HG03469 (cell line): ENCODE results near the gene HGFAC.

ENCODE experiments used
- ATAC-seq: cut with Tn5 transposase; IDR thresholded peaks from one replicate; pipeline ENCODE4 v1.9.1; 2021; ENCODE audit warnings: mild to moderate bottlenecking, moderate library complexity, moderate number of reproducible peaks; ENCODE audit not compliant: unreplicated experiment

Gene HGFAC

DNA sequence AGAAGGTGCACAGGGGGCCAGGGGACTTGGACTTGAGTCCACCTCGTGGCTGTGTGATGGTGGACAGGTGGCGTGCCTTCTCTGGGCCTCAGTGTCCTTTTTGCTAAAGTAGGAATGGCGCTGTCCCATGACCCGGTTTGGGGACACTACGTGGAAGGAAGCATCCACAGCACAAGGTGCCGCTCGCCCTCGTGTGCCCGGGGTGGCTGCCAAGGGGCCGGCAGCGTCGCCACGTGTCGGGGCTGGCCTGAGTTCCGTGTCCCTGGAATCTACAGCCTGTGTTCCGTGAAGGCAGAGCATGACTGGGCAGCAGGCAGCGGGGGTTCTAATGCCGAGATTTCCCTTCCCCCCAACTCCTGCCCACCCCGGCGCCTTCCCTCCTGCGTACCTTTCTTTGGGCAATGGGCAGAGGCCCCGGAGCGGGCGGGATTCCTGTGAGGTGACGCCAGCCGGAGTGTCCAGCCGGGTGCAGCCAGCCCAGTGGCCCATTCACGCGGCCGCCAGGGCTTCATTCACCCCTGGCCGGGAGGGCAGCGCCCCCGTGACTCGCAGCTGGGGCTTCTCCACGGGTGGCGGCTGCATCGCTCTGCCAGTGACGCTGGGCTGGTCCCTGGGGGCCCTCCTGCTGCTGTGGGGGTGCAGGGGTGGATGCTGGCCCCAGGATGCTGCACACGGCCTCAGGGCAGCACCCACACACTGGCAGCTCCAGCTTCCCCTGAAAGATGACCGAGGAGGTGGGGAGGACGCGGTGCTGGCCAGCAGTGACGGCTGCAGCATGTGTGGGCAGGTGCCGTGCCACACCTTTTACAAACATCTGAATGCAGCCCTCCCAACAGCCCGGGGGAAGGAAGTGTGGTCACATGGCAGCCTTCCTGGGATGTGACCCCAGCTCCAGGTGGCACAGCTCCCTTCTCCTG, 42.5 kb downstream of the HGFAC start:
- no peak for ATAC-seq

DNA sequence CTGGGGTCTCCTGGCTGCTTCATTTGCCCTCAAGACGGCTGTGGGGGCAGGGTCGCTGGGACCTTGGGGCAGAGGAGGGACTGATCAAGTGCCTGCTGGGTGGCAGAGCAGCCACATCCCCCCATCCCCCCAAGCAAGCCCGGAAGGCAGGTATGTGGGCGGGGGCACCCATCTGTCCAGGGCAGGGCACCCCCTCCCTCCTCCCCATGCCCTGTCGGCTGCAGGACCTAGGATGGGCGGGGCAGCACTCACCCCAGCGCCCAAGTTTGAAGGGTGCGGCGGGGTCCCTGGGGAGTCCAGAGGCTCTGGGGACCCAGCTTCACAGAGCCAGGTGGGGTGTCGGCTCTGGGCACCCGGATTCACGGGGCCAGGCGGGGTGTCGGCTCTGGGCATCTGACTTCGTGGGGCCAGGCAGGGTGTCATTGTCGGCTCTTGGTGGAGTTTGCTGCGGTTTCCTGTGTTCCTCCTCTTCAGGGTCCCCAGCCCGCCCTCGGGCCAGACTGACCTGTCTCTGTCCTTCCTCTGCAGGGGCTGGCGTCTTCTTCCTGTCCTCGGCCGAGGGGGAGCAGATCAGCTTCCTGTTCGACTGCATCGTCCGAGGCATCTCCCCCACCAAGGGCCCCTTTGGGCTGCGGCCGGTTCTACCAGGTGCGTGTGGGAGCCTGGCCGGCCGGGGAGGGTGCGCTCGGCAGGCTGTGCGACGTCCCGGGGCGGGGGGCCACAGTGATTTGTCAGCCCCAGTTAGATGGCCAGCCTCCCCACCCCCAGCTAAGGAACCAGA, 43.4 kb downstream of the HGFAC start:
- no peak for ATAC-seq

DNA sequence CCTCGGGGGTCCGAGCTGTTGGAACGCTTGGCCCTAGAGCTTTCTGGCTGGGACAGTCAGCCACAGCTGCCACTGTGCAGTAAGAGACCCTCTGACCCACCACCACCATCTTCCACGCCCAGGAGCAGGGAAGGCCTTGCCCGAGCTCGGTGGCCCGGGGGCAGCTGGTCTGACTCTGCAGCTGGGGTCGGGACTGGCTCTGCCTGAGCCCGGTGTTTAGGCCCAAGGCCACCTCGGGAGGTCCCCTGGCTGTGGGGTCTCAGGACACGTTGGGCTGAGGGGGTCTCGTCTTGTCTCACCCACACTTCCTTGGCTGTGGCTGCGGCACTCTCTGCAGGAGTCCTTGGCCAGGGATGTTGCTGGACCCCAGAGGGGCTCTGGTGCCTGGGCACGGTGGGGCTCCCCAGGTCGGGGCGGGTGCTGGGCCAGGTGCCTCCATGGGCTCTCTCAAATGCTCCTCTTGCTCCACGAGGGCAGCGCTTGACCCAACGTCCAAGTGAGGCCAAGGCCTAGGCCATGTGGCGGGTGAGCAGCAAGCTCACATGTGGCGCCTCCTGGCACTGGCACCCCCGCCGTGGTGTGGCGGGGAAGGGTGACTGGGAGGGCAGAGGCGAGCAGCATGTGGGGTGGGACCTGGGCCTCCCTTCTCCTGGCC, 44.2 kb downstream of the HGFAC start:
- ATAC-seq: no peak

DNA sequence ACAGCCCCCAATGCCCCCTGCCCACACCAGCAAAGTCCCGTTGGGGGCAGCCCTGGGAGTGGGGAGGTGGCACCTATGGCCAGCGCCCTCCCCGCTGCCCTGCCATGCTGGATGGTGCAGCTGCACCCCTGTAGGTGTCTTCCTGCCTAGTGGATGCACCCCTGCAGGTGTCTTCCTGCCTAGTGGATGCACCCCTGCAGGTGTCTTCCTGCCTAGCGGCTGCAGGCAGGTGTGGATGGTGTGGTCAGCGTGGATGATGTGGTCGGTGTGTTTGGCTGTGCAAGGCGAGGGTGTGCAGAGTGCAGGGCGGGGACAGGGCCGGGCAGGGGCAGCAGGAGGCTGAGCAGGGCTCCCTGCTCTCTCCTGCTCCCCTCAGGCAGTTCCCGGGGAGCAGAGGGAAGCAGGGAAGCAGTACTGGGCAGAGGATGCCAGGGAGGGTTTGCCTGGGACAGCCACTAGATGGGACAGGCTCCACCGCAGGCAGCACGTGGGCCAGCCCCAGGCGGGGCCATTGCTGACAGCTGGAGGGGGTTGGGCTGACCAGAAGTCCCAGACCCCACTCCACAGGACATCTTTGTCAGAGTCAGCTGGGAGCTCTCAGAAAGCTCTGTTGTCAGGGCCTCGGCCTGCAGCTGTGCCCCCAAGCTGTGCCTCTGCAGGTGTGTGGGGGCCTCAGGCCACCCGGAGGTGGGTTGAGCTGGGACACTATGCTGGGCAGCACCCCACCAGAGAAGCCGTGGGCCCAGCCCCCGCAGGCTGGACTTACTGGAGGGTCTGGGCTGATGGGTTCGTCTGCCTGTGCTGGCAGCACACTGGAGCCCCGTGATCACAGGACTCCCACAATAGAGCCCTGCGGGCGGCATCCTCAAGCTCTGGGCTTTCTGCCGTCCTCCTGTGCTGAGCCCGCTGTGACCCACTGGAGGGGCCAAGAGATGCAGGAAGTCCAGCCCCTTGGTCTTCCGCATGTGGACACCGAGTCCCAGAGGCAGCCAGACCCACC, 45.1 kb downstream of the HGFAC start:
- ATAC-seq: no peak

DNA sequence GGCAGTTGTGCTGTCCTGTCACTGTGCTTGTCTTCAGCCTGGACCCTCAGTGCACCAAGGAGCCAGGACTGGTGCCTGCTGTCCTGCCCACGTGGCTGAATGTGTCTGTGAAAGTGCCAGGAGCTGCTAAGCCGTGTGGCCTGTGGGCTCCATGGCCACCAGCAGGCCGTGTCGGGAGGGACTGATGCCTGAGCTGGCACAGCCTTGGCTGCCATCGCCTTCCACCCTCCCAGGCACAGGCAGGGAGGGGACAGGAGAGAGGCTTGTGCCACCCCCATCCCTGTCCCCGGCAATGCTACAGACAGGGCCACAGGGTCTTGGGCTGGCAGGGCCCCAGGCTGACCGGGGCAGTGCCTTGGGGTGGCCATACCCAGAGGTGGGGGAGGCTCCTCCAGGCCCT, 46.1 kb downstream of the HGFAC start:
- no peak for ATAC-seq

DNA sequence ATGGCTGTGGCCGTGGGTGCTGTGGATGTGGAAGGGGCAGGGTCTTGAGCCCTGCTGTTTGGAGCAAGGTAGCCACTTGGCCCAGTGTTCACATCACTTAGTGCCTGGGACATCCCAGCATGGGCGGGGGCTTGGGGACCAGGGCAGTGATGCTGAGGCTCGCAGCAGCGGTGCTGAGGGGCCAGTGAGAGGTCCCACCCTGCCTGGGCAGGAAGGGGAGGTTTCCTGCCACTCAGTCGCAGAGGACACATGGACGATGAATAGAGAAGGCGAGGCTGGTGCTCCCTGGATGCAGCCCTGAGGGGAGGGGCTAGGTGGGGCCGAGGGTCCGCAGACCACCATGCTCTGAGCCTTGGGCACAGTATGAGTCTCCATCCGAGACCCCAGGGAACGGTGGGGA, 47.1 kb downstream of the HGFAC start:
- ATAC-seq: no peak

DNA sequence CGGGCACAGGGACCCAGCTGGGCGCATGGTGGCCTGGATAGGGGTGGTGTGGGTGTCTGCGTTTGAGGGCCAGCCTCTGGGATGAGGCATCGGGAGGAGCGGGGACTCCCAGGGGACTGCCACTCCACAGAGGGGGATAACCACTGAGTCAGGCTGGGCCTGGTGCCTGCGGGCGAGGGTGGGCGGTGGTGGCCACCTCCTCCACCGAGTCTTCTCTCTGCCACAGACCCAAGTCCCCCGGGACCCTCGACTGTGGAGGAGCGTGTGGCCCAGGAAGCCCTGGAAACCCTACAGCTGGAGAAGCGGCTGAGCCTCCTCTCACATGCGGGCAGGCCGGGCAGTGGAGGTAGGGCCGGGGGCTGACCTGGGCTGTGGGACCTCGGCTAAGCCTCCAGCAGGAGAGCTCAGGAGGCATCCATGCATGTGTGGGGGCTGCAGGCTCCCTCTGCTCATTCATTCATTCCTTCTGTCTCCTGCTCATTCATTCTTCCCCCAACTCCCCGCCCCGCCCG, 47.7 kb downstream of the HGFAC start:
- ATAC-seq: no peak

DNA sequence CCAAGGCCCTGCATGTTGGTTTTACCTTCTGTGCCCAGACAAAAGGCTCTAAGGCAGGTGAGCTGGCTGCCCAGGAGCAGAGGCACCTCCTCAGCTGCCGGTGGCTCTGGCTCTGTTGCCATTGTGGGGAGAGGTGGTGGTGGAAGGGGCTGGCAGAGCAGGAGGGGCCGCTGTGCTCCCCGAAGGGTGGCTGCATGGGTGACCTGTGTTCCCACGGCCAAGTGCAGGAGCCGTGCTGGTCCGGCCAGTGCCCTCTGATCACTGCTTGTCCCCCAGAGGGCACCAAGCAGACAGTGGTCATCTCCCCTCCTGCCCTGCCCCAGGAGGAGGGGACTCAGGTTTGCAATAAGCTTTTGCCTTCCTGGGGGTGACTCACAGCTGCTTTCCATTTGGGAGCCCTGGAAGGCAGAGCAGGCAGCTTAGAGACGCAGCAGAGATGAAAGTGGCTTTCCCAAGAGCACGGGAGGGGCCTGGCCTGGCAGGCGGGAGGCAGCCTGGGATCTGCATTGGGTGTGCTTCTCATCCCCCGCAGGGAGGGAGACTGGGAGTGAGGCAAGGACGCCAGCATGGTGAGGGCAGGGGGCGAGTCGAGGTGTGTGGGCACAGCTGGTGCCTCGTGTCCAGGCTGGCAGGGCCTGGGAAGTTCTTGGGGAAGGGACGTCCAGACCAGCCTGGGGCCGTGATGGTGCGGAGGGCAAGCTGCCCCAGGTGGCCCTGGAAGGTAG, 50.1 kb downstream of the HGFAC start:
- no peak for ATAC-seq

DNA sequence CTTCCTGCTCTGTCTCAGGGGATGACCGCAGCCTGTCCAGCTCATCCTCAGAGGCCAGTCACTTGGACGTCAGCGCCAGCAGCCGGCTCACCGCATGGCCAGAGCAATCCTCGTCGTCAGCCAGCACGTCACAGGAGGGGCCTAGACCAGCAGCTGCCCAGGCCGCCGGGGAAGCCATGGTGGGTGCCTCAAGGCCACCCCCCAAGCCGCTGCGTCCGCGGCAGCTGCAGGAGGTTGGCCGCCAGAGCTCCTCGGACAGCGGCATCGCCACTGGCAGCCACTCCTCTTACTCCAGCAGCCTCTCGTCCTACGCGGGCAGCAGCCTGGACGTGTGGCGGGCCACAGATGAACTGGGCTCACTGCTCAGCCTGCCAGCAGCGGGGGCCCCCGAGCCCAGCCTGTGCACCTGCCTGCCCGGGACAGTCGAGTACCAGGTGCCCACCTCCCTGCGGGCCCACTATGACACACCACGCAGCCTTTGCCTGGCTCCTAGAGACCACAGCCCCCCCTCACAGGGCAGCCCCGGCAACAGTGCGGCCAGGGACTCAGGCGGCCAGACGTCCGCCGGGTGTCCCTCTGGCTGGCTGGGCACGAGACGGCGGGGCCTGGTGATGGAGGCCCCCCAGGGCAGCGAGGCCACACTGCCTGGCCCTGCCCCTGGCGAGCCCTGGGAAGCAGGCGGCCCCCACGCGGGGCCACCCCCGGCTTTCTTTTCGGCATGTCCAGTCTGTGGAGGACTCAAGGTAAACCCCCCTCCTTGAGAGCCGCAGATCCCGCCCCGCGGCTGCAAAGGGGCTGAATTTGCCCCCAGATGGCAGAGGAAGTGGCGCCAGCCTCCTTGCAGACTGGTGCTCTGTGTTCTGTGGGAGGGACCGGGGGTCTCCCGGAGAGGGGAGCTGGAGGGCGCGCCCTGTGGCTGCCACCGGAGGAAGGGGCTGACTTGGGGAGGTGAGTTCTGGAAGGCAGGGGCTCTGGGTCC, 51.3 kb downstream of the HGFAC start:
- no peak for ATAC-seq

DNA sequence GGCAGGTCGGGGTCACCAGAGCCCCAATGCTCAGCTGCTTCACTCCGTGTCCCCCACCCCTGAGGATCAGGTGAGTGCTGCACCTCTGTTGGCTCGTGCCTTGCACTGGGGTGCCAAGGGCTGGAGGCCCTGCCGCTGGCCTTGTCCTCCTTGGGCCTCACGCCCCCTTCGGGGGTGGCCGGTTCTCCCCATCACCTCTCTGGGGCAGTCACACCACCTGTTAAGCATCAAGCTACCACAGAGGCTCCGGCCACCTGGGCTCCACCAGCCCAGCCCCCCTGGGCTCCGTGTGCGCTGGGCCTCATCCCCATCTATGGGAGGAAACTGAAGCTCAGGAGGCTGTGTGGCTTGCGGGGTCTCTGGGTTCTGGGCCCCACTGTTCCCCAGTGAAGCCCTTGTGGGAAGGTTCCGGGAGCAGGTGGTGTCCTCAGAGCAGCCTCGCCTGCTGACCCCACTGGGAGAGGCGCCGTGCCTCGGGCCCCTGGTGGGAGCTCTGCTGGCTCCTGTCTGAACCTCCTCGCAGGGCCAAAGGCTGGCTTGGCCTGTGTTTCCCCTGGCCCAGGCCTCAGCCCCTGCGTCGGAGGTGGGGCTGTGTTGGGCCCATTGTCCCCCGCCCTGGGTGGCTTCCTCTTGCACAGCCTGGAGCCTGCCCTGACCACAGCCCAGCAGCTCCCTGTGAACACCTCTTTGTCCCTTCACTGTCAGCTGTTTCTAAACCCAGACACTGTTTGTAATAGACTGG, 52.1 kb downstream of the HGFAC start:
- ATAC-seq: no peak

DNA sequence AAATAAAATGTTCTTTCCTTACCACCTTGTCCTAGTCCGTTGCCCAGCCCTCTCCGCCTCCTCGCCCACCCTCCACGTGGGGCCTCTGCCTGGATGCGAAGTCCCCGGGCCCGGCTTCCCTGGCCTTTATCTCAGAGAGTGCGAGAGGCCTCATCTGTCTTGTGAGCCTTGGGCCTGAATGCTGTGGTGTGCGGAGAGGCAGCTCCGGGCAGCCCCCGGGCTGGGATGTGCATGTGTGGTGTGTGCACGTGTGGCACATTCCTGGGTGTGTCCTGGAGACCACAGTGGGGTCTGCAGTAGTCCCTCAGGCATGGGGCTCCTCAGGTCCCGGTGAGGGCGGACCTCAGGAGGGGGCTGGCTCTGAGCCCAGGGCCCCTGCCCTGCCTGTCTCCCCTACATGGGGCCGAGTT, 52.7 kb downstream of the HGFAC start:
- ATAC-seq: no peak

DNA sequence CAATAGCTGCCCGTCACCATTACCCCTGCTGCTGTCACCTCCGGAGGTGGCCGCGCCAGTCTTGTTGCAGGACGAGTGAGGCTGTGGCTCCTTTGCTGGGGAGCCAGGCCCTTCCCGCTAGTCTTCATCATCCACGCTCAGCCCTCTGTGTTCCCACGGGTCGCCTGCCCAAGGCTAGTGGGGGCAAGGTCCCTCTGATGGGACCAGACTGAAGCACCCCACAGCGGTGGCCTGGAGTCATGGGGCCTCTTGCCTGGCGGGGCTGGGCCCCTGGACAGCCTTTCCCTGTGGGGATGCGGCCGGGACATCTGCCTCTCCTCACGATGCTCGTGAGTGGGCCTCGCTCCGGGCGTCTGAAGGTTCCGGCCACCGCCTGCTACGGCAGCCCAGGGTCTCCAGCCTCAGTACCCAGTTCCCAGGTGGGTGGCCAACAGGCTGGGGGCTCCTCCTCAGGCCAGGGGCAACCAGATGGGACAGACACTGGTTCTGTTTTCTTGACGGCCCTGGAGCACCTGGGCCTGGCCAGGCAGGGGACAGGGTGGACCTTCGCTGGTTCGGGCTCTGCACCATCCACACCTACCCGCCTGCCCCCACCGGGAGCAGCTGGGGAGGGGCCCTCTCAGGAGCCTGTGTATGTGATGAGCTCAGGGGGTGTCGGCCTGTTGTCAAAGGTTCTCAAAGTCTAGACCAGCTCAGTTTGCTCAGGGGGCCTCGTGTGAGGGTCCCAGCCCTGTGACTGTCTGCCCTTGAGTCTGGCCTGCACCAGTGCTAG, 53.6 kb downstream of the HGFAC start:
- no peak for ATAC-seq

DNA sequence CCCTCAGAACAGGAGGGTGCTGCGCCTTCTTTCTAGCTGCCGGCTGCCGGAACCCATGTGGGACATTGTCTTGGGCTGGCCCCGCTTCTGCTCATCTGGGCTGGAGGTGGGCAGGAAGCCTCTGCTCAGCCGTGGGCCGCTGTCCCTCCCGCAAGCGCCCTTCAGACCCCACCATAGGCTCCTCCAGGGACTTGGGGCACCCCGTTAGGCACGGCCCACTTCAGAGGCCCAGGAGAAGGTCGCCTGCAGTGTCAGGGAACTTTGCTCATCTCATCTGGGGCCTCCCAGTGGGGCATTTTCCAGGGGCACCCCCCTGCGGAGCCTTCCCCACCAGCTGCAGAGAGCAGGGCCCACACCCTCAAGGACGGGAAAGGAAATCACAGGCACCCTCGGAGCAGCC, 54.3 kb downstream of the HGFAC start:
- no peak for ATAC-seq

DNA sequence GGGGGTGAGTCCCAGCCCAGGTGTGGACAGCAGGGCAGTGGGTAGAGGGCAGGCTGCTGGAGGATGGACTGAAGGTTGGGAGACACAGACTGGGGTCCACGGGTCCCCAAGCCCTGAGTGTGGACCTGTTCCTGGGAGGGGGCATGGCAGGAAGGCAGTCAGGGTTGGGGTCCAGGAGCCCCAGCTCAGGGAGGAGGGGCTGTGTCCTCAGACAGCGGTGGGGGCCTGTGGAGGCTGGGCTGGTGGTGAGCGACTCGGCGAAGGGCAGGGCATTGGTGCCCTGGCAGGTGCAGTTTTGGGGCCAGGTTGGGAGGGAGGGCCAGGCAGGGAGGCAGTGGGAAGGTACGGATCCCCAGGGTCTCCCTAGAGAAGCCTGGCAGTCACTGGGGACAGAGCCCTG, 55.3 kb downstream of the HGFAC start:
- ATAC-seq: no peak

DNA sequence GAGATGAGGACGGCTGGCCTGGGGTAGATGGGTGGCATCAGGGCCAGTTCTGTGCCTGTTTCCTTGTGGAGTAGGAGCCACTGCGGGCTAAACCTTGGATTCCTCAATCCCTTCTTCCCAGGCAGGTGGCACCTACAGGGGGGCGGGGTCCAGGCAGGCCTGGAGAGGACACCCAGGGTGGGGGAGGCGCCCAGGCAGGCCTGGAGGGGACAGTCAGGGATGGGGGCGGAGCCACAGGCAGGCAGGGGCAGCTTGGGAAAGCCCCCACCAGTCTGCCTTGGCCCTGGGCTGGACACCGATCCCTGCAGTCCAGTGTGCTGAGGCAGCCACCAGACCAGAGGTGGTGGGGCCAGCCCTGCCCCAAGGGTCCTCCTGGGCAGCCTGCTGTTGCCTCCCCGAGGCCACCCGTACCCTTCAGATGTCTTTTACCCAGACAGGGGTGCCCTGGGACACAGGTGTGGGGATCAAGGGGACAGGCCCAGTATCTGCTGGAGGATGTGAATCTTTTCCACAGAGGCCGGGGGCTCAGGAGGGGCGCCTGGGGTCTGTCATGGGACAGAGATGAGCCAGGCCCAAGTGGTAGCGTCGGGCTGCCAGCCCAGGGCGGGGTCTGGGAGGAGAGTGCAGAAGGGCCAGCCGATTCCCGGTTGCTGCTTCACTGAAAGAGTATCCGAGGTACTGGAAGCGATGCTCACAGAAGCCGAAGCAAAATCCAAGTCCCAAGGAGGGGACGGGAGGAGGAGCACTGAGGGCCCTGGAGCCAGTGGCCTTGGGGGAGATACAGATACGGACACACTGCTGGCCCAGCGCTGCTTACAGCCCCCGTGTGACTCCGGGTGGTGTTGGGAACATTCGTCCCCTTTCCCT, 56.0 kb downstream of the HGFAC start:
- ATAC-seq: no peak

DNA sequence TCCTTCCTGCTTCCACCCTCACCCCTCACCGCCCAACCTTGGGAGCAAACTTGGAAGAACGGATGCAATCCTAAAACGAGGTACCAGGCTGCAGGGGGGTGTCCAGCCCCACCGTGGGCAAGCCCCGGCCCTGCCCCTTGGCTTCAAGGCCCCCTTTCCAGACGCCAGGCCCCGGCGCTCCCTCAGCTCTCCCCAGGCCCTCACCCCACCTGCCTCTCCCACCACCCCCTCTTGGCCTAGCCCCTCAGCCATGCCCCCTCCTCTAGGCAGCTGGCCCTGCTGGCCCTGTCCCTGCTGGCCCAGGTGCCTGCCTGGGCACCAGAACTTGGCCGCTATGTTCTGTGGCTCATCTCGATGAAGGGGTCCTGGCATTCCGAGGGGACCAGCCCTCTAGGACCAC, 56.6 kb downstream of the HGFAC start:
- no peak for ATAC-seq
